Retinal pigment epithelial cell (primary cell): ENCODE measurements around the gene TLE3.
A peak's percentile ranks its signal among the peaks of the same experiment; 100 is the strongest.

Source experiments
- DNase-seq: peaks from one replicate; pipeline ENCODE4 v3.0.0-alpha.2; 2010; ENCODE audit warnings: low read depth
- H3K4me3 ChIP-seq: 2 replicates; pipeline ENCODE4 v1.5.1; 2011; ENCODE audit warnings: mild to moderate bottlenecking, low read length, control low read depth, moderate library complexity
- TF ChIP-seq, protein P1 (sequence below): conservative IDR thresholded peaks from 2 replicates; pipeline ENCODE4 v1.5.1; 2011; ENCODE audit warnings: low read depth, low read length, control low read depth, inconsistent platforms

TLE3 gene

GRCh38 chr15:70098461-70099166 is 897 bp upstream of the TLE3 start:
- DNase-seq: no peak
- TF ChIP-seq, protein P1, sequence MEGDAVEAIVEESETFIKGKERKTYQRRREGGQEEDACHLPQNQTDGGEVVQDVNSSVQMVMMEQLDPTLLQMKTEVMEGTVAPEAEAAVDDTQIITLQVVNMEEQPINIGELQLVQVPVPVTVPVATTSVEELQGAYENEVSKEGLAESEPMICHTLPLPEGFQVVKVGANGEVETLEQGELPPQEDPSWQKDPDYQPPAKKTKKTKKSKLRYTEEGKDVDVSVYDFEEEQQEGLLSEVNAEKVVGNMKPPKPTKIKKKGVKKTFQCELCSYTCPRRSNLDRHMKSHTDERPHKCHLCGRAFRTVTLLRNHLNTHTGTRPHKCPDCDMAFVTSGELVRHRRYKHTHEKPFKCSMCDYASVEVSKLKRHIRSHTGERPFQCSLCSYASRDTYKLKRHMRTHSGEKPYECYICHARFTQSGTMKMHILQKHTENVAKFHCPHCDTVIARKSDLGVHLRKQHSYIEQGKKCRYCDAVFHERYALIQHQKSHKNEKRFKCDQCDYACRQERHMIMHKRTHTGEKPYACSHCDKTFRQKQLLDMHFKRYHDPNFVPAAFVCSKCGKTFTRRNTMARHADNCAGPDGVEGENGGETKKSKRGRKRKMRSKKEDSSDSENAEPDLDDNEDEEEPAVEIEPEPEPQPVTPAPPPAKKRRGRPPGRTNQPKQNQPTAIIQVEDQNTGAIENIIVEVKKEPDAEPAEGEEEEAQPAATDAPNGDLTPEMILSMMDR: no peak
- peak overlapping the region; percentile 58 for H3K4me3 ChIP-seq

DNA sequence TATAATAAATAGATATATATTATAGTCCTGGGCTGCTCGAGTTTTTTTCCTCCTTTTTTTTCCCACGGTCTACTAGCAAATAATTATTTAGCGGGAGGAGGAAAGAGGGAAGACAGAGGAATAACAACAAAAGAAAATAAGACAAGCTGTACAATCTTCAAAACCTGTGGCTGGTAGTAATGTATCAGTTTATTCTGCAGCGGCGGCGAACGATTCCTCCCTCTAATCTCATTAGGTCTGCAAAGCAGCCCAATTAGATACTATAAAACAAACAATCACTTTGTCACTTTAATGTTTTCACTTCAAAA is 390 bp upstream of the TLE3 start:
- H3K4me3 ChIP-seq: peak overlapping the region; percentile 30

GRCh38 chr15:70097063-70097320 is 725 bp downstream of the TLE3 start:
- no peak for DNase-seq
- H3K4me3 ChIP-seq: peak overlapping the region; percentile 93
- TF ChIP-seq, protein P1: no peak

More for the DNA sequence above, 390 bp upstream of the TLE3 start:
- DNase-seq: peak; percentile 21
- TF ChIP-seq, protein P1: no peak

GRCh38 chr15:70096215-70097062 is 1.3 kb downstream of the TLE3 start:
- peak overlapping the region; percentile 93 for H3K4me3 ChIP-seq
- no peak for DNase-seq
- TF ChIP-seq, protein P1: no peak

- DNase-seq: no peak
- H3K4me3 ChIP-seq: peak overlapping the region; percentile 93
- TF ChIP-seq, protein P1: no peak
Measured at GRCh38 chr15:70095408-70096214, 2.1 kb downstream of the TLE3 start.

GRCh38 chr15:70094690-70095311 is 2.9 kb downstream of the TLE3 start:
- peak overlapping the region; percentile 93 for H3K4me3 ChIP-seq
- TF ChIP-seq, protein P1: no peak
- DNase-seq: no peak
